ENCODE measurements around the gene GJB1.

The GJB1 gene

GRCh38 chrX:71214604-71215337, 8.3 kb upstream of the GJB1 start:
- ATAC-seq (ENCODE audit: insufficient read depth, low read depth): no peak
- no peak overlapping the region for H3K4me3 ChIP-seq (ENCODE audit: low read depth in 1 of 2, low read length in 2 of 2)
- no peaks in the 10 kb centered on the region for H3K4me1 ChIP-seq (ENCODE audit: insufficient read depth, low read length)
- no peak overlapping the region for H3K9ac ChIP-seq (ENCODE audit: low read depth, low read length)
- H4K20me1 ChIP-seq (ENCODE audit: insufficient read depth, low read length): no peaks in the 10 kb centered on the region
- no peak overlapping the region for H3K27ac ChIP-seq (ENCODE audit: low read length)
- H3K79me2 ChIP-seq (ENCODE audit: insufficient read depth, low read length): no peaks in the 10 kb centered on the region
- no peak overlapping the region for H2AFZ ChIP-seq (ENCODE audit: low read depth, low read length)
- H3K27me3 ChIP-seq (ENCODE audit: insufficient read depth, low read length, poor library complexity): no peaks in the 10 kb centered on the region
- H3K36me3 ChIP-seq (ENCODE audit: insufficient read depth, low read length): no peaks in the 10 kb centered on the region
- no peak overlapping the region for H3K4me2 ChIP-seq (ENCODE audit: insufficient read depth, low read length)
- TF ChIP-seq EZH2 (IDR thresholded peaks at IDR 0.05; ENCODE audit: borderline replicate concordance, low read depth, low read length, severe bottlenecking) (no peak), CTCF (IDR thresholded peaks at IDR 0.05; ENCODE audit: borderline replicate concordance, extremely low read depth, low read length, poor library complexity, severe bottlenecking) (no peak)
- no peaks in the 10 kb centered on the region for H3K9me3 ChIP-seq (ENCODE audit: insufficient read depth, low read length, severe bottlenecking)
- no peak for DNase-seq

- no peak for DNase-seq
- Histone ChIP-seq H3K27ac (ENCODE audit: low read length) (no peak overlapping the region), H3K4me1 (ENCODE audit: insufficient read depth, low read length) (no peaks in the 10 kb centered on the region), H3K36me3 (ENCODE audit: insufficient read depth, low read length) (no peaks in the 10 kb centered on the region), H3K9me3 (ENCODE audit: insufficient read depth, low read length, severe bottlenecking) (no peaks in the 10 kb centered on the region), H2AFZ (ENCODE audit: low read depth, low read length) (no peak overlapping the region), H3K27me3 (ENCODE audit: insufficient read depth, low read length, poor library complexity) (no peaks in the 10 kb centered on the region), H3K4me3 (ENCODE audit: low read depth in 1 of 2, low read length in 2 of 2) (no peak overlapping the region), H3K9ac (ENCODE audit: low read depth, low read length) (no peak overlapping the region), H4K20me1 (ENCODE audit: insufficient read depth, low read length) (no peaks in the 10 kb centered on the region), H3K4me2 (ENCODE audit: insufficient read depth, low read length) (no peak overlapping the region), H3K79me2 (ENCODE audit: insufficient read depth, low read length) (no peaks in the 10 kb centered on the region)
- TF ChIP-seq EZH2 (IDR thresholded peaks at IDR 0.05; ENCODE audit: borderline replicate concordance, low read depth, low read length, severe bottlenecking): no peak
- no peak for ATAC-seq (ENCODE audit: insufficient read depth, low read depth)
Measured at GRCh38 chrX:71215338-71215912, 7.6 kb upstream of the GJB1 start.

DNA sequence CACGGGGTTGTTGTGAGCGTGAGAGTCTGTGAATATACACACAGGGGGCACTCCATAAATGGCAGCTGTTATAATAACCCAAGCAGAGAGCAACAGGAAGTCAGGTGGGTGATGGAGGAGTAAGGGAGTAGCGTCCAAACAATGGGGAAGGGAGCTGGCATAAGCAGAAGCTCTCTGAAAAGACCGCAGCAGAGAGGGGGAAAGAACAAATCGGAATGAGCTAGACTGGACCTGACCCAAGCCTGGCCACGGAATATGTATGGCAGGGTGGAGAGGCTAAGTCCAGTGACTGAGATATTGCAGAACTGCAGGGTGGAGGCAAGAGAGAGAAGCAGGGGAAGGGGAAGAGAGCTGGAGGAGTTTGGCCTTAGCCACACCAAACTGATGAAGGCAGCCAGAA, 6.5 kb upstream of the GJB1 start:
- no peaks in the 10 kb centered on the region for H4K20me1 ChIP-seq (ENCODE audit: insufficient read depth, low read length)
- H3K4me1 ChIP-seq (ENCODE audit: insufficient read depth, low read length): no peaks in the 10 kb centered on the region
- no peak for DNase-seq
- H3K27me3 ChIP-seq (ENCODE audit: insufficient read depth, low read length, poor library complexity): no peaks in the 10 kb centered on the region
- no peaks in the 10 kb centered on the region for H3K36me3 ChIP-seq (ENCODE audit: insufficient read depth, low read length)
- H3K9me3 ChIP-seq (ENCODE audit: insufficient read depth, low read length, severe bottlenecking): no peaks in the 10 kb centered on the region
- H3K27ac ChIP-seq (ENCODE audit: low read length): no peak overlapping the region
- no peak overlapping the region for H3K4me2 ChIP-seq (ENCODE audit: insufficient read depth, low read length)
- ATAC-seq (ENCODE audit: insufficient read depth, low read depth): no peak
- H3K79me2 ChIP-seq (ENCODE audit: insufficient read depth, low read length): no peaks in the 10 kb centered on the region
- TF ChIP-seq CTCF (IDR thresholded peaks at IDR 0.05; ENCODE audit: borderline replicate concordance, extremely low read depth, low read length, poor library complexity, severe bottlenecking): no peak
- no peak for TF ChIP-seq EZH2 (IDR thresholded peaks at IDR 0.05; ENCODE audit: borderline replicate concordance, low read depth, low read length, severe bottlenecking)
- no peak overlapping the region for H2AFZ ChIP-seq (ENCODE audit: low read depth, low read length)
- H3K4me3 ChIP-seq (ENCODE audit: low read depth in 1 of 2, low read length in 2 of 2): no peak overlapping the region
- H3K9ac ChIP-seq (ENCODE audit: low read depth, low read length): no peak overlapping the region

- Histone ChIP-seq H3K4me2 (ENCODE audit: insufficient read depth, low read length) (no peak overlapping the region), H3K4me1 (ENCODE audit: insufficient read depth, low read length) (no peaks in the 10 kb centered on the region), H3K9me3 (ENCODE audit: insufficient read depth, low read length, severe bottlenecking) (no peaks in the 10 kb centered on the region), H3K27me3 (ENCODE audit: insufficient read depth, low read length, poor library complexity) (no peaks in the 10 kb centered on the region), H3K27ac (ENCODE audit: low read length) (no peak overlapping the region), H3K36me3 (ENCODE audit: insufficient read depth, low read length) (no peaks in the 10 kb centered on the region), H3K79me2 (ENCODE audit: insufficient read depth, low read length) (no peaks in the 10 kb centered on the region), H4K20me1 (ENCODE audit: insufficient read depth, low read length) (no peaks in the 10 kb centered on the region), H3K9ac (ENCODE audit: low read depth, low read length) (no peak overlapping the region), H3K4me3 (ENCODE audit: low read depth in 1 of 2, low read length in 2 of 2) (no peak overlapping the region), H2AFZ (ENCODE audit: low read depth, low read length) (no peak overlapping the region)
- TF ChIP-seq CTCF (IDR thresholded peaks at IDR 0.05; ENCODE audit: borderline replicate concordance, extremely low read depth, low read length, poor library complexity, severe bottlenecking) (no peak), EZH2 (IDR thresholded peaks at IDR 0.05; ENCODE audit: borderline replicate concordance, low read depth, low read length, severe bottlenecking) (no peak)
- no peak for ATAC-seq (ENCODE audit: insufficient read depth, low read depth)
- DNase-seq: no peak
Measured at GRCh38 chrX:71217298-71217697, 5.7 kb upstream of the GJB1 start.

Data from DND-41 (cell line).